ENCODE data around the gene C4orf50. TPM values are rescaled to one million over a fixed set of nuclear protein-coding genes. Genes with fewer than 3 reads are reported as not detected.

C4orf50 gene
- total and polyA plus RNA-seq, 10 of the 15 experiments (the other 5 are each of a cell fraction or from before 2014, with no cell fraction given), result 0.04 to 0.09 (median 0.05) TPM; not detected in 3

- no peaks in the 10 kb centered on the region; the same call in 2 of the 3 replicates for H3K9me3 ChIP-seq (replicated peaks; ENCODE audit: control insufficient read depth, insufficient read depth, low read length)
- ChIA-PET CTCF (interaction anchor here (1.2 kb wide), 1 partner anchor 86 kb away, joined by 4 read pairs; no protein-coding TSS in a partner anchor), RAD21 (ENCODE audit: unreplicated experiment) (no interaction called here), SMC1A (ENCODE audit: uncharacterized antibody, unreplicated experiment) (no interaction called here), POLR2A (interaction anchor here (0.7 kb wide), 1 partner anchor 11 kb away, joined by 3 read pairs; no protein-coding TSS in a partner anchor)
- in situ Hi-C loops (cut with MboI), result no loop called here
- no peaks in the 10 kb centered on the region for H3K27me3 ChIP-seq (replicated peaks in 1 of 2; ENCODE audit: control insufficient read depth in 2 of 2, insufficient read depth in 2 of 2, low read length in 1 of 2)
- no peak overlapping the region for H2AFZ ChIP-seq (ENCODE audit: control insufficient read depth, low read depth, low read length)
- FAIRE-seq, result no peak
- H3K4me3 ChIP-seq, result no peak overlapping the region
- BruUV-seq (replicated peaks), result no TSS peak
- no peak for TF ChIP-seq CBX3 (IDR thresholded peaks at IDR 0.05; ENCODE audit: borderline replicate concordance, low read depth)
- TF ChIP-seq MTA3 (IDR thresholded peaks at IDR 0.05; ENCODE audit: borderline replicate concordance, low read length), result no peak
- H3K36me3 ChIP-seq (ENCODE audit: control insufficient read depth in 2 of 2, insufficient read depth in 2 of 2, low read length in 1 of 2), result no peaks in the 10 kb centered on the region
- intact Hi-C loops (cut with micrococcal nuclease; ENCODE audit: unreplicated experiment), result no loop called here
- no peaks in the 10 kb centered on the region for H3K79me2 ChIP-seq (ENCODE audit: control insufficient read depth, insufficient read depth, low read length)
- no peak overlapping the region for H3K27ac ChIP-seq (ENCODE audit: control insufficient read depth, insufficient read depth)
- ATAC-seq, result no peak
- no peak overlapping the region for H3K9ac ChIP-seq (ENCODE audit: control insufficient read depth, insufficient read depth, low read length)
- H3K4me2 ChIP-seq (ENCODE audit: control insufficient read depth, insufficient read depth), result no peak overlapping the region
- WGBS (ENCODE audit: insufficient coverage, insufficient replicate concordance, low lambda C conversion rate, missing lambda C conversion rate), result 0% methylated on average over 1 of the region's 1 CpG
- DNase-seq (ENCODE audit: low read depth, low spot score), result no peak
- no peaks in the 10 kb centered on the region; the same call in 1 of the 2 replicates for H3K4me1 ChIP-seq (ENCODE audit: control insufficient read depth, insufficient read depth, low read length)
- no peaks in the 10 kb centered on the region for H4K20me1 ChIP-seq (ENCODE audit: control insufficient read depth, insufficient read depth)
Observed at GRCh38 chr4:5912614-5913019, 105.6 kb downstream of the C4orf50 start.

GRCh38 chr4:5908876-5909427 lies 109.3 kb downstream of the C4orf50 start:
- ChIA-PET SMC1A (ENCODE audit: uncharacterized antibody, unreplicated experiment) (no interaction called here), RAD21 (ENCODE audit: unreplicated experiment) (no interaction called here), POLR2A (no interaction called here), CTCF (no interaction called here)
- 17% methylated on average over 3 of the region's 3 CpGs for WGBS (ENCODE audit: insufficient coverage, insufficient replicate concordance, low lambda C conversion rate, missing lambda C conversion rate)
- intact Hi-C loops (cut with micrococcal nuclease; ENCODE audit: unreplicated experiment), result no loop called here
- no peak overlapping the region for H3K4me3 ChIP-seq
- H3K36me3 ChIP-seq (ENCODE audit: control insufficient read depth in 2 of 2, insufficient read depth in 2 of 2, low read length in 1 of 2), result no peaks in the 10 kb centered on the region
- peaks cover 0 to 2% of the 10 kb centered on the region in 2 experiments; a peak in 1 of 4 replicates for H3K27me3 ChIP-seq (replicated peaks in 1 of 2; ENCODE audit: control insufficient read depth in 2 of 2, insufficient read depth in 2 of 2, low read length in 1 of 2)
- no peak overlapping the region for H3K9ac ChIP-seq (ENCODE audit: control insufficient read depth, insufficient read depth, low read length)
- no peak overlapping the region for H3K27ac ChIP-seq (ENCODE audit: control insufficient read depth, insufficient read depth)
- no peaks in the 10 kb centered on the region; the same call in 2 of the 3 replicates for H3K9me3 ChIP-seq (replicated peaks; ENCODE audit: control insufficient read depth, insufficient read depth, low read length)
- in situ Hi-C loops (cut with MboI), result no loop called here
- H3K4me2 ChIP-seq (ENCODE audit: control insufficient read depth, insufficient read depth), result no peak overlapping the region
- DNase-seq (ENCODE audit: low read depth, low spot score) (no peak), ATAC-seq (no peak), FAIRE-seq (no peak)
- no peaks in the 10 kb centered on the region; the same call in 1 of the 2 replicates for H3K4me1 ChIP-seq (ENCODE audit: control insufficient read depth, insufficient read depth, low read length)
- TF ChIP-seq TAF1 (IDR thresholded peaks at IDR 0.05; ENCODE audit: borderline replicate concordance, low read depth, low read length), result no peak
- no peak for TF ChIP-seq ETV6 (conservative IDR thresholded peaks at IDR 0.05 in 1 of 2, IDR thresholded peaks at IDR 0.05 in 1 of 2; ENCODE audit: borderline replicate concordance in 1 of 2, low read depth in 1 of 2)
- no peak for TF ChIP-seq ZBTB4 (CRISPR knock-in tag; IDR thresholded peaks at IDR 0.05)
- BruUV-seq (replicated peaks), result no TSS peak
- H3K79me2 ChIP-seq (ENCODE audit: control insufficient read depth, insufficient read depth, low read length), result no peaks in the 10 kb centered on the region
- no peaks in the 10 kb centered on the region for H4K20me1 ChIP-seq (ENCODE audit: control insufficient read depth, insufficient read depth)
- no peak overlapping the region for H2AFZ ChIP-seq (ENCODE audit: control insufficient read depth, low read depth, low read length)

All from GM12878 (cell line).